HG03521 (cell line): Measurements from ENCODE around the gene SYT2.
"Not testable (repeated sequence)": the region's sequence is repeated elsewhere in the genome, so short reads cannot be mapped to it uniquely, and the experiment has no call there.

Experiments
- ATAC-seq: cut with Tn5 transposase; IDR thresholded peaks from one replicate; pipeline ENCODE4 v1.9.1; 2021; ENCODE audit warnings: mild to moderate bottlenecking, moderate library complexity; ENCODE audit not compliant: unreplicated experiment

SYT2 gene

DNA sequence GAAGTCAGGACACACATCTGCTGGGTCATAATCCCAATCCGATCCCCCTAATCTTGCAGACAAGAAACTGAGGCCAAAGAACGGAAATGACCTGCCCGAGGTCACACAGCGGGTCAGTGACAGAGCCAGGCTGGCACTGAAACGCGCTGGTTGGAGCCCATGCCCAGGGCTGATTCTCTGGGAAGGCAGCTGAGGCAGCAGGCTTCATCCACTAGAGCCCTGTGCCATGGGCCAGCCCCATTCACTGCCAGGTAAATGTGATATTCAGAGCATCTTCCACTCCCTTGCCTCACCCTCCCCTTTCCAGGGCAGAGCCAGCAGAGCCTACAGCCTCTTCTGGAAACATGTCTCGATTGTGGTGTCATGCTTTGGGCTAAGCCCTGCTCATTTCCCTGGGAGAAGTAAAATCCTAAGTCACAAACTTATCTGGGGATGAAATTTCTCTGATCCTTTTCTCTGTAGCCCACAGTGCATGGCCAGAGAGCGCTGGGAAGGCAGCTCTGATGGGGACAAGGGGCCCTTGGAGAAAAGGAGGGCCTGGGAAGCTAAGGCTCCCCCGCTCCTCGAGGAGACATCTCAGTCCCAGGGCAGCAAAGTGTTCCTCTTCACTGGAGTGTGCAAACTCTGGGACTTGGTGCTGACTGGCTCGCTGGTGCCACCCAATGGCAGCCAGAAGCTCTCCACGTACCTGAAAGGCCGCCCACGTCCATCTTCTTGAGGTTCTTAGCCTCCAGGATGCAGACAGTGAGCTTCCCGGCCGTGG is 110.4 kb downstream of the SYT2 start:
- no peak for ATAC-seq

DNA sequence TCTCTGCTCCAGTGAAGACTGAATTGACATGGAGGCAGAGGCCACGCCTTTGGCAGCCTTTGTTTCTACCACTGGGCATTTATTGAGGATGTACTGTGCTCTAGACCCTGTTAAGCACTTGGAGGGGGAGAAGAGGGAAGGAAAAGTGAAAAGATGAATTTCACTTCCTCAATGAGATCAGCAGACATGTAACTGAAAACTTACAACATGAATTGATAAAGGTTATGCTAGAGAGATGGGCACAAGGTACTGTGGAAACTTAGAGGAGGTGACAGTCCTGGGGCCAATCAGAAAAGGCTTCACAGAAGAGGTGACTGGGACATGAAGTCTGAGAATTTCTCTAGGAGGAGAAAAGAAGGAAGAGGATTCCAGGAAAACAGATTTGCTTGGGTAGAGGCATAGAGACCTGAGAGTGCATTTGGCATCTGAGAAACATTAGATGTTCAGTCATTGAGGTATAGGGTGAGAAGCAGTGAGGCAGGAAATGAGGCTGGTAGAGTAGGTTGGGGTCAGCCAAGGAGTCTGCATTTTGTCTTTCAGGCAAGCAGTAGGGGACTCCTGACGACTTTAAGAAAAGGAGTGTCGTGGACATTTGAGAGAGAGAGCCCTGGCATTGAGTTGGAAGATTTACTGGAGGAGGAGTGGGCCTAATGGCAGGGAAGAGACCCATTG is 113.0 kb downstream of the SYT2 start:
- no peak for ATAC-seq

DNA sequence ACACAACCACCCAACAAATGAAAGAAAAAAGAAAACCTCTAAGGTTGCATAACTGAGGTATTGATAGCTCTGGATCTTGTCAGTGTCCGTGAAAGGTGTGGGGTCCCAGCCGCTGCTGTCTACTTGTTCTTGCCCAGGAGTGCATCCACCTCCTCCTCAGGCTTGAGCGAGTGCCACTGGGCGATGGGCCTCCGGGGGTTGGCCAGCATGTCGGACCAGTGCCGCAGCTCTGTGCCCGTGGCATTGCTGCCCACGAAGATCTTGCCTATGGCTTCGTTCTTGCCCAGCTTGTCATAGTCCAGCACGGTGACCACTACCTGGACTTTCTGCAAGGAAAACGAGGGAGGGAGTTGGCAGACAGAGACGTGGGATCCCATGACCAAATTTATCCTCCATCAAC is 113.6 kb downstream of the SYT2 start:
- no peak for ATAC-seq

DNA sequence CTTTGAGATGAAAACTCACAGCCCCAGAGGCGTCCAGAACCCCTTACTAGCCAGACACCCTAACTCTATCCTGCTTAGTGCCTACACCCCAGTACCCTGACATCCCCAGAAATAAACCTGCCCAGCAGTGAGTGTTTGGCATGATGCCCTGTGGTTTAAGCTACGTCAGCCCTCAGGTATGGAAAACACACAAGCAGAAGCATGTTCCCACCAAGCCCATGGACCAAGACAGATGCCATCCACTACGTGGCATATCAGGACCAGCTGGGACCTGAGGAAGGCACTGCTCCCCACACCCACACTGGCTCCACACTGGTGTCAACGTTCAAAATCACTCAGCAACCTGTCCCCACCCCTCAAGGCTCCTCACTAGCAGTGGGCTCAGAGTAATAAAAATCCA is 116.4 kb downstream of the SYT2 start:
- ATAC-seq: no peak

DNA sequence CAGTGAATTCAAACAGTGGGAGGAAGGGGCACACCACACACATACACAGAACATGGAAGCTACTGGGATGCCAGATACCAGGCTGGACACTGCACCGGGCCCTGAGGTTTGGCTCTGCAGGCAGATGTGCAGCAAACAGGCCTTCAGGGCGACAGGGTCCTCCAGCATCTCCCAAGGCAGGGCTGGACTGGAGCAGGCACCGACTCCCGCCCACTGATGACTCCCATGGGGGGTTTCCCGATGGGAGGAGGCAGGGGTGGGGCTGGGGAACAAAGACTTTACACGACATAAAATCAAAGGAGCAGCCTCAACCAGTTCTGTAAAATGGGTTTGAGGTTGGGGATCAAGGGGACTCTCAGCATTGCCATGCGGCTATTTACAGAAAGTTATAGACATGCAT is 118.1 kb downstream of the SYT2 start:
- no peak for ATAC-seq

DNA sequence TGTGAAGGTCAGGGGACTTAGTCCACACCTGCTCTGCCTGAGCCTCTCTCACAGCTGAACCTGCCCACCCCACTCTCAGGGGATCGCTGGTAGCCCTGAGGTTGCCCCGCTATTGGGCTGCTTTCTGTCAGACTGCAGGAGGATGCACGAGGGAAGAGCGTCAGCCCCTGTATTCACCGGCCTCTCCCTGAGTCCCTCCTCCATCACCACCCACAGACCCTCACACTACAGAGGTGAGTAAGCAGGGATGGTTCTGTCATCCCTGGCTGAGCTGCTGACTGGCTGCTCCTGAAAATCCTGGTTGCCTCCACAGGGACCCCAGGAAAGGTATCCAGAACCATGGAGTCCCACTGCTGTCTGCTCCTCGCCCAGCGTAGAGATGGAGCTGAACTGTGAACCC is 118.7 kb downstream of the SYT2 start:
- ATAC-seq: no peak

DNA sequence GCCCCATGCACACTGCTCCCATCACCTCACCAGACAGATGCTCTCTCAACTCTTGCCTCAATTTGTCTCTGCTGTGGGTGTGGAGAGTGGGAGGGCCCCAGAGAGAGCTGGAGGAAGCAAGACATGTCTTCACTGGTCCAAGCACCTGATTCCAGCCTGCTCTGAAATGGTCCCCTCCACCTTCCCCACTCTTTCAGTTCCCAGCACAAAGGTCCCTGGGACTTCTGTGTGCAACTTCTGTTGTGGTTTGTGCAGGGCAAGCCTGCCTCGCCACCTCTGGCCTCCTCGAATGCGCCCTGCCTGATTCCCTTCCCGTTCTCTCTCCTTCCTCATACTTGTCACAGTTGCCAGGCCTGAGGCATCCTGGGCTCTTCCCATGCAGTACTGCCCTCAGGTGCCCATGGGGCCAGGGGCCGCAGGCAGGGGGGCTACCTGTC is 119.3 kb downstream of the SYT2 start:
- ATAC-seq: no peak

DNA sequence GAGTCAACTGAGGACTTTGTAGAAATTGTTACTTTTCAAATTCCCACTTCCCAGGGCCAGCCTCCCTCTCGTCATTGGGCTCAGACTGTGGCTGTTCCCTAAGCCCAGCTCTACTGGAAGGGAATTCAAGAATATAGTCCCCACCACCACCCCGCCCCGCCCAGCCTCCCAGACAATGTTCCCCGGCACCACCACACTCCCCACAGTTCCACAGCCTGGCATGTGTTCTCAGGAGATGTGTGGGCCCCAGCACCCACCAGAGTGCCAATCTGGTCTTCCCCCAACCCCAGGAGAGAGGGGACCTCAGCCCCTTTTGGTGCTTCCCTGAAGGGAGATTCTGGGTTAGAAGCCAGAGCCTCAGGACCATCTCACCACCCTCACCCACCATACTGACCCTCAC is 120.1 kb downstream of the SYT2 start:
- ATAC-seq: no peak

DNA sequence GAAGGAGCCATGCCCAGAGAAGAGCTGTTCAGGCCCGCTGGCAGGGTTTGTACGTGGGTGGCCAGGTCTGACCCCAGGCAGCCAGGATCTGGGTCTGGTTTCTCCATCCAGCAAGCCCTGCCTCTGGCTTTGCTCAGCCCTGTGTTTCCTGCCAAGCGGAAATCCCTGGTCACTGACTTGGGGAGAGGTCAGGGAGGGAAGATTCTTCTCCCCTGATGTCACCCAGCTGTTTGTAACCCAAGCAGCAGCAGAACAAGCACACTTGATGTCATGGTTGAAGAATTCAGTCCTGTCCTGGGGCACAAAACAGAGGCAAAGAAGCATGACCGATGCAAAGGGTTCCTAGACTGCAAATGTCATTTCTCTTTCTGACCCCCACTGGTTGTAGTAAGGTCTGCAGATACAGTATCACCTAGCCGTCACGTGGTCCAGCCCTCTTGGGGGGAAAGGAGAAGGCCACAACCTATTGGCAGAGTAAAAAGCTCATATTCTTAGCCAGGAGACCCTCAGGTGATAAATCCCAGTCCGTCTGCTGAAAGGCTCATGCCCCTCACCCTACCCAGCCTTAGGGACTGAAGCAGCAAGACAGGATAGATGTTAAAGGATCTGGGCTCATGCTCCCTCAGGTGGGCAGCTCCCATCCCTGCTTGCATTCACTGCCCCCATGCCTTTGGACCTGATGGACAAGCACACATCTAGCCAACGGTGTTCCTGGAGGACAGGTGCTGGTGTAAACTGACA is 120.9 kb downstream of the SYT2 start:
- no peak for ATAC-seq

DNA sequence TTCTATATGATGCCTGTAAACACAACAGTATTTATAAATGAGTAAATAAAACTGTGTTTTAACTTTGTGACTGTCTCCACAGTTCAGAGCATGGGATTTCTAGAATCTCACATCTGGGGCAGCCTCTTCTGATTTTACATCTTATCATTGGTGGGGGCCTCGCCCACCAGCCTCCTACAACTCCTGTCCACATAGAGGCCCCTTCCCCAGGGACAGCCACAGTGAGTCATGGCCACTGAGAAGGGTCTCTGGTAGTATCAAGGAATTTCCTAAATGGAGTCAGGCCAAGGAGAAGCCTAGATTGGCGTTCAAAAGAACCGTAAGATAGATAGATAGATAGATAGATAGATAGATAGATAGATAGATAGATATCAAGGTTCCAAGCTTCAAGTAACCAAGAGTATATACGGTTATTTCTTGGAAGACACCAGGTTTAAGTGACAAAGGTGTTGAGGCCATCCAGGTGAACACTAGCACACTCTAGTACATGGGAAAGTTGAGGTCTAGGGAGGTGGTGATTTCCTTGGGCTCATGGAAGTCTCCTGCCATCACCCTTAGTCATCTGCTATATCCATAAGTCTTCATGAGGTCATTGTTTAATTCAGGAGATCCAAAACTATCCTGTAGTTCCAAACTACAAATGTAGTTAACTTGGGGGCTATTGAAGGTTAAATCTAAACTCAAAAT is 121.6 kb downstream of the SYT2 start:
- ATAC-seq: no peak

DNA sequence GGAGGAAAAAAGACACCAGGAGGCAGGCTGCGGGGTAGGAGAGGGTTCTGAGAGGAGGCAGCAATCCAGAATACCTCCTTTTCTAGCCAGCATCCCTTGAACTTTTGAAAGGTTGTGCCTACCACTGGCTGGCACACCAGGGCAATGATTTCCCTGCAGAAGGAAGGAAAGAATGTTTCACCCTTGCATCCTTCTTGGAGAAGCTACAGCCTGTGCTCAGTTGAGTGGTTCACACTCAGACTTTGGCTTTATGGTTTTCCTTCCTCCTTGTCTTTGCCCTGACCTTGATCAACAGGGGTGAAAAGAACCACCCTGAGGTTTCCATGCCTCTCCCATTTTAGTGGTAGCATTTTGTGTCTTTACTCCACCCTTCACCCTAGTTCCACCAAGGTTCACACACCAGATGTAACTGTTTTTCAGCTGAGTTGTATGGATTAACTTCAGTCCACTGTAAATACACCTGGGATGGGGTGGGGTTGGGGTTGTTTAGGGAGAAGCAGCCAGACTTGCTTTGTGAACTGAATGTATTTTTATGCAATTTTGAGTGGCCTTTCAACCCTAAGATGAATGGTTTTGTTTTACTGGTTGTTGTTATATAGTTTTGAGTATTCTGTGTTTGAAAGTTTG is 122.3 kb downstream of the SYT2 start:
- no peak for ATAC-seq

DNA sequence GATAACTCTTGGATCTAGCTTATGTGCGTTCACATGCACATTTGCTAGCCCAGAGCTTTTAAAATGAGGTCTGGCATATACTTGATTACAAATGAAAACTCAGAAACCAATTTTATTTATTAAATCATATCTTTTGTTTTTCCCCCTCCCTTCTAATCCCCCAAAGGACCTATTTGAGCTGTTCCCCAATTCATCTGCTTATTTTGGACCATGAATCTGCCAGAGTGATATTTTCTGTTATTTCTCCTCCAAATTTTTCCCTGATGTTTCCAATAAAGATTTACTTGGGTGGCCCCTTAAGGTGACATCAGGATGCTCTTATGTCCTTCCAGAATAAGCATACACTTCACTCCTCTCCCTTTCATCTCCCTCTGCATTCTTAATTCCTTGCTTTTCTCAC is 123.4 kb downstream of the SYT2 start:
- no peak for ATAC-seq

DNA sequence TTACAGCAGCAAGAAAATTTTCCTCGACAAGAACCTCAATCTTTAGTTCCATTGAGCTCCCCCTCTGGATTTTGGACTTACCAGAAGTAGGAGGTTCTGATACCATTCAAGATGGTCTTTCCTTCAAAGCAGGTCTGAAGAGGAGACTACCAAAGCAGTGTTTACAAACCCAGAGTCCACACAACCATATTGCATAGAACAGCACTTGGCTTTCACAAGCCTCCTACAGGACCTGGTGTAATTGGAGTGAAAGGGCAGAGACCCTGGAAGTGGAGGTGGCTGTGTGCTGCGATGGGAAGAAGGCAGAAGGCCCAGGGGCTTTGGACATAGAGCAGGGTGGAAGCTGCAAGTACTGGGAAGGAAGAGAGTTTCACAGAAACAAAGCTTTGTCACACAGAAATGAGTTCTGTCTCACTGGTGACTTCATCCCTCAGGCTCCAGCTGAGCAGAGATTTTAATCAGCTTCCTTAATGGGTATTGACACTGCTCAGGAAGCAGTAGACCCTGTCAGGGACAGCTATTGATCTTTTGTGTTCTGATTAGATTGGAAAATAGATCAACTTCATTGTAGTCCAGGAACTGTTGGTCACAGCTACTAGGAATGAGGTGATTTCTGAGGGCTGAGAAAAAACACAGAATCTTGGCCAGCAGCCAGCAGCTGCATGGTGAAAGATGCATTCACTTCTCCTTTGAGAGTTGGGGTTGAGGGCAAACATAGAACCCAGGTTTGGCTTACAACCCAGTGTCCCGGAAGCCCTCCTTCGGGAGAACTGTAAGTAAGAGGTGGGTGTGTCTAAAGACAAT is 124.0 kb downstream of the SYT2 start:
- no peak for ATAC-seq

DNA sequence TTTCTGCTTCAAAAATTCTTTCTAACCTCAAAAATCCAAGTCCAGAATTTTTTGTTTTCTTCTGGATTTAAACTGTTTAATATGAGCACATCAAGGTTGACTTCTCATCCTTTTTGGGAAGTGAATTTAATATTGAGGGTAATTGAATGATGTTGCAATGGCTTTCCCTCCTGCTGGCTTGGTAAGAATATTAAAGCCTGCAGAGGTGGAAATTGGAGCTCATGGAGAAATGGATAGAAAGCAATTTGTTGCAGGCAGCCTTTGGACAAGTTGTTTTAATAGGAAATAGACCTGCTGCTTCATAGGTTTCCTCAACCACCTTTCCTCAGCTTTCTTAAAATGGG is 124.7 kb downstream of the SYT2 start:
- no peak for ATAC-seq

DNA sequence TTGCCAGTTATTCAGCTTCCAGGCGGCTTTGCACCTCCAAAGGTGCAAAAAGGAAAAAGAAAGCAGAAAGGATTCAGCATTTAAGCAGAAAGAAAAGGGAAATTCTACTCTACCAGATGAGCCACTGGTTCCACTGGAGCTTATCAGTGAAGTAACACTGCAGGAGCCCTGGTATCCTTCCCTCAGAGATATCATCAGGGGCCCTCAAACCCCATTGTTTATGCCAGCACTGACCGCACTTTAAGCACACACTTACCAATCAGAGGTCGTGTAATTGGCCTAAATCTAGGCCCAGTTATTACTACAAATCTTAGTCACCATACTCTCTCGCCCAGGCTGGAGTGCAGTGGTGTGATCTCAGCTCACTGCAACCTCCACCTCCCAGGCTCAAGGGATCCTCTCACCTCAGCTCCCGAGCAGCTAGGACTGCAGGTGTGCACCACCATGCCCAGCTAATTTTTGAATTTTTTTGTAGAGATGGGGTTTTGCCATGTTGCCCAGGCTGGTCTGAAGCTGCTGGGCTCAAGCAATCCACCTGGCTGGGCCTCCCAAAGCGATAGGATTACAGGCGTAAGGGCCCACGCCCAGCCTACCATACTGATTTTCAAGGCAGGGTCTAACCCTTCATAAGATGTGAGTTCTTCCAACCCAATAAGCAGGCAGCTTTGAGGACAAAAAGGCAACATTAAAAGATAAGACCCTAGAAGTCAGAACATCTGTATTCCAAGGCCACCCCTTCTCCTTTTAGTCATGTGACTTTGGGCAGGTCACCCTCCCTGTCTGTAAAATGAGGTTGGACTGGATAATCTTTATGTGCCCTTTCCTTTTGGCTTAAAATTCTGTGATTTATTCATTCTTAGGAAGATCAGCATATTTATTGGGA is 125.3 kb downstream of the SYT2 start:
- ATAC-seq: no peak

DNA sequence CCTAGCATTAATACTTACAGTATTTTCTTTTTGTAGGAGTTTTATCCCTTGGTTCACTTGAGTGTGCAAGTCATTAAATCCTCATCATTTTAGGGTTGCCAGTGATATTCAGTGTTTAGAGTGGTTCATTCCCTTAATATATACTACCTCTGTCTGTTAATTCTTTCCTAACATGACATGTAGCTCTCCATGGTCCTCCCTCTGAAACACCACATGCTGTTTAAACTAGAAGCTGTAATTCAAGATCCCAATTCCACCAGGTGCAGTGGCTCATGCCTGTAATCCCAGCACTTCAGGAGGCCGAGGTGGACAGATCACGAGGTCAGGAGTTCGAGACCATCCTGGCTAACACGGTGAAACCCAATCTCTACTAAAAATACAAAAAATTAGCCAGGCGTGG is 127.9 kb downstream of the SYT2 start:
- not testable (repeated sequence) for ATAC-seq

DNA sequence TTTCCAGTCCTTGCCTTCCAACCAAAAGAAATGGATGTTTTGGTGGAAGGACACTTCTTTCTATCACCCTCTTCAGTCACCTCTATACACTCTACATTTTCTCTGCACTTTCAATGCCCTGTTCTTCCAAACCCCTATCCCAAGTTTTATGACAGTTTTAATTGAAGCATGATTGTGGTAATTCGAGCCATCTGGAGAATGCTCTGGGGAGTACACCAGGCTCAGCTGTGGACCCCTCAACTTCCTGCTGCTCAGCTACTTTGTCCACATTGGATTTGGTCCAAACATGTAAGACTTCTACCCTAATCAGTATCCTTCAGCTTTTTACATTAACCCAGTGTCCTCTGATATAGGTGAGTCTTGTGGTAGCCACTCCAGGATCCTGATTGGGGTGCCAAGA is 129.6 kb downstream of the SYT2 start:
- no peak for ATAC-seq

DNA sequence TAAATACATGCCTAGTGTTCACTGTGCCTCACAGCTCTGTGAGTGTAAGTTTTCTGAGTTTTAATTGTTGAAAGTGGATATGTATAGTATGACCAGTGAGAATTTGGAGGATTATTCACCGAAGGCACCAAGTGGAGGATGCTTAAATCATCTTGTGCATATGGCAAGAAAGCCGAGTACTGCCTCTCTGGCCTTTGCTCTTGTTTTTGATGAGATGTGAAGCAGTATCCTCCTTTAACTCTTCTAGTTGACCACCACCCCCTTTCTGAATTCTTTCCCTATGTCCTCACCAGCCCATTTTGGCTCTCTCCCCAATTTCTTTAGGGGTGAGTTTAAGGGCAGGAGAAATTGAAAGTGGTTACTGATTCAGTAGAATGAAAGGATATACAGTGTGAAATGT is 130.4 kb downstream of the SYT2 start:
- no peak for ATAC-seq

DNA sequence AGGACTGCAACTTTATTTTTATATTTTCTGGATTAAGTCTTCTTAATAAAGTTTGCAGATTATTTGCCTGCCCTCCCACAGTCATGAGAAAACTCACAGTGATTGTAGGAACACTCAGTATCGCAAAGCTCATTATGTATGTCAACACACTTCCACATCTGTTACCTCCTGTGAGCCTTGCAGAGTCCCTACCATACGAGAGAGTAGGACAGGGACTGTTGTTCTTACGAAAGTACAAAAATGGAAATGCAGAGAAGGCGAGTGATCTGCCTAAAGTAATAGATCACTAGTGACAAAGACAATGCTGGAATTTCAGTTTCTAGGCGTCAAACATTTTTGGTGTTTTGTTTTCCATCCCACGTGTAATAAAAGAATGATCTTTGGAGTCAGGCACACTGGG is 131.7 kb downstream of the SYT2 start:
- no peak for ATAC-seq
